Uterus (tissue), 2 donors: ENCODE results near the gene CCL22.

ENCODE experiments used
- POLR2A ChIP-seq, 2 donors: fragments of 450-650 bp; IDR thresholded peaks; one replicate each; pipeline ENCODE4 v1.6.1; 2016; ENCODE audit warnings: antibody characterized with exemption in 2 of 2, mild to moderate bottlenecking in 1 of 2, moderate library complexity in 1 of 2
- TF ChIP-seq, protein P1 (sequence below), 4 experiments: fragments of 200-600 bp in 2 of 4; fragments of 450-650 bp in 2 of 4; sonication (generic) in 2 of 4; IDR thresholded peaks; one replicate each; pipeline ENCODE4 v1.5.1; 2016 to 2019; ENCODE audit warnings: antibody characterized with exemption in 4 of 4, mild to moderate bottlenecking in 2 of 4, moderate library complexity in 1 of 4

DNA sequence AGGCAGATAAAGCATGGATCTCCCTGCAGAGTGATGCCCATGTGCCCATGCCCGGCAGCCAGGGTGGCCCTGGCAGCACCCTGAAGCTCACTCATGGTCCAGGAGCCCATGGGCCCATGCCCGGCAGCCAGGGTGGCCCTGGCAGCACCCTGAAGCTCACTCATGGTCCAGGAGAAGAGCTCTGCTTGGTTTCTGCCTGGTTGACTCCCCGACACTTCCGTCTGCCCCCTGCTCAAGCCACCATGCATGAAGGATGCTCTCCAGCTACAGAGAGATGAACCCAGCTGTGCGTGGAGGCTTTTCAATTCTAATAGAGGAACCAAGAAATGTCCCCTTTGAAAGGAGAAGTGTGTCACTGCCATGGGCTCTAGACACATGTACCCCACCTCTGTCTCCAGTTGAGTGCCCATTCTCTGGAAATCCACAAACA lies 54.7 kb downstream of the CCL22 start:
- TF ChIP-seq, protein P1, sequence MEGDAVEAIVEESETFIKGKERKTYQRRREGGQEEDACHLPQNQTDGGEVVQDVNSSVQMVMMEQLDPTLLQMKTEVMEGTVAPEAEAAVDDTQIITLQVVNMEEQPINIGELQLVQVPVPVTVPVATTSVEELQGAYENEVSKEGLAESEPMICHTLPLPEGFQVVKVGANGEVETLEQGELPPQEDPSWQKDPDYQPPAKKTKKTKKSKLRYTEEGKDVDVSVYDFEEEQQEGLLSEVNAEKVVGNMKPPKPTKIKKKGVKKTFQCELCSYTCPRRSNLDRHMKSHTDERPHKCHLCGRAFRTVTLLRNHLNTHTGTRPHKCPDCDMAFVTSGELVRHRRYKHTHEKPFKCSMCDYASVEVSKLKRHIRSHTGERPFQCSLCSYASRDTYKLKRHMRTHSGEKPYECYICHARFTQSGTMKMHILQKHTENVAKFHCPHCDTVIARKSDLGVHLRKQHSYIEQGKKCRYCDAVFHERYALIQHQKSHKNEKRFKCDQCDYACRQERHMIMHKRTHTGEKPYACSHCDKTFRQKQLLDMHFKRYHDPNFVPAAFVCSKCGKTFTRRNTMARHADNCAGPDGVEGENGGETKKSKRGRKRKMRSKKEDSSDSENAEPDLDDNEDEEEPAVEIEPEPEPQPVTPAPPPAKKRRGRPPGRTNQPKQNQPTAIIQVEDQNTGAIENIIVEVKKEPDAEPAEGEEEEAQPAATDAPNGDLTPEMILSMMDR (IDR thresholded peaks at IDR 0.05), result no peak
- TF ChIP-seq POLR2A (IDR thresholded peaks at IDR 0.05), result no peak
